ENCODE measurements around the gene SNAP25. TPM values are rescaled to one million over a fixed set of nuclear protein-coding genes. Genes with fewer than 3 reads are reported as not detected.

SNAP25 gene
- total RNA-seq, 1 donor from 2014 or later, result not detected

DNA sequence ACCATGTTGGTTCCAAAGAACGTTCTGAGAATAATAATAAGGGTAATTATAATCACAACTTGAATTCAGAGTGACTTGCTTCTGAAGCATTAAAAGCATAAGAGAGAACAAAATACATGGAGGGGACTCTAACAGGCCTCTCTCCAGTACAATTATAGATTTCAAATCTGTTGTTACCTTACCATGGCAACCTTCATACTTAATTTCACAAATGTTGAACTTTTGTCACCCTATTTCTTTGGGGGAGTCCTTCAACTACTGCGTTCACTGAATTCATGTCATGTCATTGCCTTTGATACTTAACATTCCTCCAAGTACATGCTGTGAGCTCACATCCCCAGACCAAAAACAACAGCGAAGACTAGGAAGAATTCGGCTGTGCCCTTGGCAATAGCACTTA is 111.4 kb downstream of the SNAP25 start:
- no peak for DNase-seq (ENCODE audit: low read depth in 2 of 2)

DNA sequence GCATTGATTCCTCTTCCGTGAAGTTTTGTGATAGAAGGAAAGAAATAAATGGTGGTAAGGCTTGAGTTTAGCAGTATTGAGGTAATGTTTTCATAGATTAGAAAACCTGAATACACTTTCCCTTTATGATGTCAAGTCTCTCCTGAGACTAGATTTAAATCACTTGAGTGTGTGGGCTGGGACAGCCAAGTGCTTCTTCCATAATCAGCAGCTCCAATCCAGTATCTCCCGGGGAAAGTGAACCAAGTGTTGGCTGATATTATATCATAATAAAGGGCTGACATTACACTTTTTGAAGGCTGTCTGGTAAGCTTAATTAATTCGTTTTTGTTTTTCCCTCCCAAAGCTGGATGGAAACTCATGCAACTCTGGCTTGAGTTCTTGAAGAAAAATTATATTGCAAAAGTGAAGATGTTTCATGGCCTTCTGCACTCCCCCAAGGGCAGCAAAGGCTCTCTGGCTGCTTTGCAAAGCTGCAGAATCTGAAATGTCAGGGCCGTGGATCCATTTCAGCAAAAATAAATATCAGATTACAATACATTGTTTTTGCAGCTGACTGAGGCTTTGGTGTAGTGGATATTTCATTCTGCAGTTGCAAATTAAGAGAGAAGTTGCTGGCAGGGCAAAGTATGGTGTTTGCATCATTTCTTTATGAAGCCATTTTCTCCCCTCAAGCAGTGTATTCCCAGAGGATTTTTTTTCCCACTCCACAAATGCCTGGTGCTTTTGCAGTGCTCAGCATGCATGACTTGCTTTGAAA is 114.2 kb downstream of the SNAP25 start:
- DNase-seq (ENCODE audit: low read depth in 2 of 2), result no peak

DNA sequence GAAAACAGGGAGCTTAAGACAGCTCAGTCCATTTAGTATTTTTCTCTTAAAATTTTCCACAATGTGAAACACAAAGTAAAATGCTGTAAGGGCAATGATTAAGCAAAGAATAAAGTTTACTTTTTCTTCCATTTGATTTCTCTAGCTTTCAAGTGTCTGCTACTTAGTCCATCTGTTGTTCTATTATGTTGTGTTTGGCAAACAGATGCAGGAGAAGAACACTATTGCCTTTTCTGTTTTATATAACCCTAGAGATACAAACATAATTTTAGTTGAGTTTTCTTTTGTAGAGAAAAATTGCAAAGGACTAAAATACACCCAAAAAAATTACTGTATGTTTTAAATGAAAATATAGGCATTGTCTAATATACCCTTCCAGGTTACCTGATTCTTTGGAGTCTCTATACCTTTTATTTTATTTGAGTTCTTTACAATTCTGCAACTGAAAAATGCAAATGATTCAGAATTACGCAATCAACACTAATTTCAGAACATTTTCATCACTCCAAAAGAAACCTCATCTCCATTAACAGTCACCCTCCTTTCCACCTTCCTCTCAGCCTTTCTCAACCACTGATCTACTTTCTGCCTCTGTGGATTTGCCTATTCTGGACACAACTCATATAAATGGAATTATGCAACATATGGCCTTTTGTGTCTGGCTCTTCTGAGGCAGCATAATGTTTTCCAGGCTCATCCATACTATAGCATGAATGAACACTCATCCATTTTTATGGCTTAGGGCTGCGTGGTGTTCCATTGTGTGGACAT is 118.5 kb downstream of the SNAP25 start:
- no peak for DNase-seq (ENCODE audit: low read depth in 2 of 2)

DNA sequence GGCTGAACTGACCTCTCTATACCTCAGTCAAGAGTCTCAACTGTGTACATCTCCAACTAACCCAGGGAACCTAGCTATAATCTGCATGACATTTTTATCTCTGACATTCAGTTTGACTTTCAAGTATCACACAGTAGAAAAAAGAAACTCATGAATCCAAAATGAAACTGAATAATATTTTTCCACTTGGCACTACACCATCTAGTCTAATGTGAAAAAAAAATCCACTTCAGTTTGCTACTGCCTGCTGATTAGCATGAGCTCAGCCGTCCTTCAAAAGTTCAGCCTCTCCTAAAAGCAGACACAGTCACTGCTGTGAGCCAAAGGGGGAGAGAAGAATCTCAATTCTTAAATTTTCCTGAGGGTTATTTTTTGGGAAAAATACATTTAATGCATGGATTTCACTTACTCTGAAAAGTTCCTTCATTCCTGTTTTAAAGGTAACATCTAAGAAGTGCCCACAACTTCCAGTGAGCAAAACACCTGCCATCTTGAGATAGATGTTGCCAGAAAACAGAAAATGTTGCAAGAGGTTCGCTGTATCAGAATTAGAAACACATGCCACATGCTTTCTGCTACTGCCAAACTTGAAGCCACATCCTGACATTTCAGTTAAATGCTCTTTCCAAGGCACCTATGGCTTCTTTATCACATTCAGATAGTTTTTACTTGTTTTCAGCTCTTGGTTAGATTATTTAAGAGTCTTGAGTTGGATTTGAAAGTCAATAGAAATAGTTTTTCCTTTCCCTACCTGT is 120.0 kb downstream of the SNAP25 start:
- no peak for DNase-seq (ENCODE audit: low read depth in 2 of 2)

DNA sequence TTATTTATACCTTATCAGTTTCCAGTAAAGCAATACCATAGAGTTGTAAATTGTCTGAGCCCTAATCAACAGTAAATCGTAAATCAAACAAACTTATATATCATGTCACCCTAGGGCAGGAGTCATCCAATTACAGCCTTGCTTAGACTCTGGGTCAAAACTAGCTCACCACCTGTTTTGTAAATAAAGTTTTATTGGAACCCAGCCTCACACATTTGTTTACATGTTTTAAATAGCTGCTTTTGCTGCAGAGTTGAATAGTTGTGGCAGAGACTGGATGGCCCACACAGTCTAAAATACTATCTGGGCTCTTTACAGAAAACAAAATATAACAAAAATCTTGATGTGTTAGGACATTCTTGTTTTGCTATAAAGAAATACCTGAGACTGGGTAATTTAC is 121.0 kb downstream of the SNAP25 start:
- no peak for DNase-seq (ENCODE audit: low read depth in 2 of 2)

DNA sequence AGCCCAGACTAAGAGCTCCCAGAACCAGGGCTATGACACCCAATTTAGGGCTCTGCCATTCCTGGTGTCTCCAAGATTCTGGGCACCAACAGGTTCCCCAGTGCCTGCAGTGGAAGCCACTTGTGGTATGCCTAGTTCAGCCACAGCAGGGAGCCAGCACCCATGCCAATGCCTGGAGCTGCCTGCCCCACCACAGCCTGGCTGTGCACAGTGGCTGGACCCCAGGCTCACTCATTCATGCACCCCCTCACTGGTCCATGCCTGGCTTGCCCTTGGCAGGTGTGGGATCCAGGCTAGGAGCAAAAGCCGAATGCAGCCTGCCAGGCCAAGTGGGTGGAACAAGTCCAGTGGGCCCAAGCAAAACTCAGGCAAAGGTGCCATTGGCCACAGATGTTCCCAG is 123.5 kb downstream of the SNAP25 start:
- DNase-seq (ENCODE audit: low read depth in 2 of 2), result no peak

DNA sequence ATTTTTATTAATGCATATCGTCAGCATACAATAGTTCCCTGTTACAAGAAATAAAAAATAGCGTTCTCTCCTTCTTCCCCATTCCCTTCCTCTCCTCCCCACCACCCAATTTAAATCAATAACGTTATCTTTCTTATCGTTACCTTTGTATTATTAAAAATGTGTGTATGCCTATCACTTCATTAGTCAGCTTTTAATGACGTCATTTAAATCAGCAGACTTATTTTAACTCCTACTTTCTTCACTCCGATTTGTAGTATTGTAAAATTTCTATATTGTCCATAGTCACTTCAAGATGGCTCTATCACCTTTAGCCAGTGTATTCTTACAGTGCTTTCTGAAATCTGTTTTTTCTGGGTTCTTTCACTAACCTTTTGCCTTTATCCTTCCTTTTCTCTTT is 126.3 kb downstream of the SNAP25 start:
- peak in 1 of 2 donors; percentile 7 for DNase-seq (ENCODE audit: low read depth in 2 of 2)

DNA sequence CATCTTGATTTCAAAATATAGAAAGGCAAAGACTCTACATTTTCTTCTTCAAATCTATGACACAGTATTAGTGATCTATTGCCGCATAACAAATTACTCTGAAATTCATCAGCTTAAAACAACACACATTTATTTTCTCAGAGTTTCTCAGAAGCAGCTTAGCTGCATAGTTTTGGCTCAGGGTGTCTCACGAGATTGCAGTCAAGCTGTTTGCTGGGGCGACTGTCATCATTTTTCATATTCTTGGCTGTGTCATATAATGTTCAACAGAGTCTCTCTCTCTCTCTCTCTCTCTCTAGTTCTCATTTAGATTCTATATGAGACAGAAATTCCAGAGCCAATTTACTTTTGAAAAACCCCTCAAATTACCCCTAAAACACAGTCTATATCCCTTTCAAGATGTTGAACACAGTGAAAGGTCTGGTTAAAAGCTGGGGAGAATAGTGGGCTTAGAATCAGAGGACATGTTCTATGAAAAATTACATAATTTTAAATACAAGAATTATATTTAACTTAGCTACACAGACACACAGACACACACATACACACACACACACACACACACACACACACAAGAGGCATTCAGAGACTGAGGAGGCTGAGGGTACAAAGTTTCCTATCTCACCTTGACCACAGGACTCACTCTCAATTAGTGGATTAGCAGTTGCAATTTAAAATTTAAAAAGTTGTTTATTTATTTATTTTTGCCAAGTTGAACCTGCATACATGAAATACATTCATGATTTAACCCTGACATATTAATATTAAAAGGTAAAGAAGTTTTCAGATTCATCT is 128.7 kb downstream of the SNAP25 start:
- no peak for DNase-seq (ENCODE audit: low read depth in 2 of 2)

DNA sequence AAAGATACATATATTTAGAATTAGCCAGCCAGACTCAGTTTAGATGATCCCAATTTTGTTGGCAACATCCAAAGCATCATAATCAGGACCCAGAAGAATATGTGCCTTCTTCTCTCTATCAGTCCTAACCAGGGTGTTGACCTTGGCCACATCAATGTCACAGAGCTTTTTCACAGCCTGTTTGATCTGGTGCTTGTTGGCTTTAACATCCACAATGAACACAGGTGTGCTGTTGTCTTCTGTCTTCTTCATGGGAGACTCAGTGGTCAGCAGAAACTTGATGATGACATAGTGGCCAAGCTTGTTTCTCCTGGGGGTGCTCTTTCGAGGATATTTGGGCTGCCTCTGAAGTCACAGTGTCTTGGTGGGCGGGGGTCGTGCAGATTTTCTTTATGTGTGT is 130.5 kb downstream of the SNAP25 start:
- no peak for DNase-seq (ENCODE audit: low read depth in 2 of 2)

DNA sequence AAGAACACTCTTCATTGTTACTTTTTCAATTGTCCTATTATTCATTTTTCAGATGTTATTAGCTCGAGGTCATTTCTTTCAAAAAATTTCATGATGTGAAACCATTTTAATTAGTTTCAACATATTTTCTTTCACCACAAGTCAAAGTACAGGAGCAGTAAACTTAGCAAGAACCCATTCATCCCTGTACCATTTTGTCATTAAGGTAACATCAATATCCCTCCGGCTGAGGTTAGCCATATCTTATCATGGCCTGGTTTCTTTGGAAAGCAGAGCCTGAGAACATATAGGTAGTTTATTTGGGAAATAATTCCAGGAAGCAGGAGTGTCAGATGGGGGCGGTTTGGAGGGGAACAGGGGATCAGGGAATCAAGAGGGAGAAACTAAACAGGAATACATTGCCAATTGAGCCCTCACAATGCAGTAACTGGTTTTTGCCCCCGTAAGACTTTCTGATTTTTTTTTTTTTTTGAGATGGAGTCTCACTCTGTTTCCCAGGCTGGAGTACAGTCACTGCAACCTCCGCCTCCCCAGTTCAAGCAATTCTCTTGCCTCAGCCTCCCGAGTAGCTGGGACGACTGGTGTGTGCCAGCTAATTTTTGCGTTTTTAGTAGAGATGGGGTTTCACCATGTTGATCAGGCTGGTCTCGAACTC is 131.7 kb downstream of the SNAP25 start:
- no peak for DNase-seq (ENCODE audit: low read depth in 2 of 2)

DNA sequence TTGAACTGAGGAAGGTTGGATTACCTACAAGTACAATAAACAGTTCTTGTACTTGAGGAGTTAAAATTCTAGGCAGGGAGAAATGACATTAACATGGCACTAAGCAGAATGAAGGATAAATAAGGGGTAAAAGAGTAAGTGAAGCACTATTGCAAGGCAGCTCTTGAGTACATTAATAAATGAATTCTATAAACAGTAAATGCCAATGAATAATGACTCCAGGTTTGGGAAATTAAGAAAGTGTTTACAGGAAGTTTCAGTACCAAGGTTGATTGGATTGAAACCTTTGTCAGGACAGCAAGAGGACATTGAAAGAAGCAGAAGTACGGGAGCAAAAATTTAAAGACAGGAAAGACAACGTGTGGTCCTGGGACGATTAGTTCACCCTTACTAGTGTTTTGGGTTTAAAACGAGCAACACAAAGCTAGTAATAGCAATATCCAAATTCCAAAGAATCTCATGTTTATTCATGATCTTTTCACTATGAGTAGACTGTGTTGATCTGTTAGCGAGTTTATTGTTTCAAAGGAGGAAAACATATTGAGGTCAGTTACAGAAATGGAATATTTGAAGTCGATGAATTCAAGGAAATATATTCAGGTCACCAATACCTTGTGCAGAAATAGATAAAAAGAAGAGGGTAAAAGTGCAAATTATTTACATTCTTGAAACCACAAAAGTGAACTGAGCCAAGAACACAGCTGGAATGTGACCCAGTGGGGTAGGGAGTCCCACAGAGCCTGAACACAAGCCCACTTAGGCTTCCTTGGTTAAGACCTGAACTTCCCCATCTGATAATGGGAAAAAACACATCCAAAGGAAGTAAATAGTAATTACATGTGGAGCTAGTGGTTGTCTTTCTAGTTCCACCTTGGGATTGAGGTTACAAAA is 134.5 kb downstream of the SNAP25 start:
- DNase-seq (ENCODE audit: low read depth in 2 of 2), result peak; percentile 70 to 96

DNA sequence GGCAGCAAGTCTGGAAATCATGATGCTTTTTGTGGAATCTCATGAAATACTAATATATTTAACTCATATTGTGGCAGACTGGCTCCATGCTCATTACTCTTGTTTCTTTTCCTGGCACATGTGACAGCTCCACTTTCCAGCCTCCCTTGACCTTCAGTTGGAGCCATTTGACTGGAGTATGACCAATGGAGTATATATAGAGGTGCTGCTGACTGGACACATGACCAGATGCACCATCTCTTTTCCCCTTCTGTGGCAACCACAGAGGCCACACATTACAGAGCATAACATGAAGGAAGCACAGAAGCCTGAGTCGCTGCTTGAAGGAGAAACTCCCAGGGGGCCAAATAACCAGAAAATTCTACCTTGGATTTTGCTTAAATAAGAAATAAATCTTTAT is 138.0 kb downstream of the SNAP25 start:
- DNase-seq (ENCODE audit: low read depth in 2 of 2), result no peak

Other genes starting within 250 kb of the SNAP25 start
- 0.76 and 1.2 TPM in 2 replicates for gene ANKEF1, start 183.8 kb upstream of the SNAP25 start, total RNA-seq
- 3.7 and 4.2 TPM in 2 replicates for gene MKKS, start 215.4 kb downstream of the SNAP25 start, total RNA-seq
- 2.3 and 2.6 TPM in 2 replicates for gene SLX4IP, start 216.5 kb downstream of the SNAP25 start, total RNA-seq

Data from dermis microvascular lymphatic vessel endothelial cell (primary cell).